Adrenal gland (tissue), 5 donors: ENCODE results near the gene INPP1.
"Not testable (repeated sequence)": the region's sequence is repeated elsewhere in the genome, so short reads cannot be mapped to it uniquely, and the experiment has no call there.

Experiments used
- POLR2A ChIP-seq, 2 donors: fragments of 450-650 bp; IDR thresholded peaks; one replicate each; pipeline ENCODE4 v1.6.1; 2017; ENCODE audit warnings: antibody characterized with exemption in 2 of 2, mild to moderate bottlenecking in 2 of 2, moderate library complexity in 1 of 2
- TF ChIP-seq, protein P1 (sequence below), 6 experiments: fragments of 450-650 bp in 4 of 6; fragments of 200-600 bp in 2 of 6; sonication (generic) in 1 of 6; IDR thresholded peaks; 1 replicate in 5 of 6; 2 replicates in 1 of 6; pipeline versions ENCODE4 v1.5.1 to v1.8.0; 2016 to 2021; ENCODE audit warnings: antibody characterized with exemption in 6 of 6, mild to moderate bottlenecking in 2 of 6, moderate library complexity in 1 of 6
- donor health status: DM: no; HTN: no; CAD: no.

DNA sequence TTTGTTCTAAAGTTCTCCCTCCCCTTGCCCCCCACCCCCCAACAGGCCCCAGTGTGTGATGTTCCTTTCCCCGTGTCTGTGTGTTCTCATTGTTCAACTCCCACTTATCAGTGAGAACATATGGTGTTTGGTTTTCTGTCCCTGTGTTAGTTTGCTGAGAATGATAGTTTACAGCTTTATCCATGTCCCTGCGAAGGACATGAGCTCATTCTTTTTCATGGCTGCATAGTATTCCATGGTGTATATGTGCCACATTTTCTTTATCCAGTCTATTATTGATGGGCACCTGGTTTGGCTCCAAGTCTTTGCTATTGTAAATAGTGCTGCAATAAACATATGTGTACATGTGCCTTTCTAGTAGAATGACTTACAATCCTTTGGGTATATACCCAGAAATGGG is 45.5 kb upstream of the INPP1 start:
- TF ChIP-seq, protein P1, sequence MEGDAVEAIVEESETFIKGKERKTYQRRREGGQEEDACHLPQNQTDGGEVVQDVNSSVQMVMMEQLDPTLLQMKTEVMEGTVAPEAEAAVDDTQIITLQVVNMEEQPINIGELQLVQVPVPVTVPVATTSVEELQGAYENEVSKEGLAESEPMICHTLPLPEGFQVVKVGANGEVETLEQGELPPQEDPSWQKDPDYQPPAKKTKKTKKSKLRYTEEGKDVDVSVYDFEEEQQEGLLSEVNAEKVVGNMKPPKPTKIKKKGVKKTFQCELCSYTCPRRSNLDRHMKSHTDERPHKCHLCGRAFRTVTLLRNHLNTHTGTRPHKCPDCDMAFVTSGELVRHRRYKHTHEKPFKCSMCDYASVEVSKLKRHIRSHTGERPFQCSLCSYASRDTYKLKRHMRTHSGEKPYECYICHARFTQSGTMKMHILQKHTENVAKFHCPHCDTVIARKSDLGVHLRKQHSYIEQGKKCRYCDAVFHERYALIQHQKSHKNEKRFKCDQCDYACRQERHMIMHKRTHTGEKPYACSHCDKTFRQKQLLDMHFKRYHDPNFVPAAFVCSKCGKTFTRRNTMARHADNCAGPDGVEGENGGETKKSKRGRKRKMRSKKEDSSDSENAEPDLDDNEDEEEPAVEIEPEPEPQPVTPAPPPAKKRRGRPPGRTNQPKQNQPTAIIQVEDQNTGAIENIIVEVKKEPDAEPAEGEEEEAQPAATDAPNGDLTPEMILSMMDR (IDR thresholded peaks at IDR 0.05), result not testable (repeated sequence)
- TF ChIP-seq POLR2A (IDR thresholded peaks at IDR 0.05), result not testable (repeated sequence)
